Smooth muscle cell (in vitro differentiated cells): ENCODE measurements around the gene SUPT3H. TPM values are rescaled to one million over a fixed set of nuclear protein-coding genes. Genes with fewer than 3 reads are reported as not detected.

Source experiments
- DNase-seq: peaks from one replicate; lab custom pipeline; 2025; ENCODE audit not compliant: unreplicated experiment; lab: John Stamatoyannopoulos, UW
- H2AFZ ChIP-seq: fragments of 200-600 bp; sonication (generic); 2 replicates; pipeline ENCODE4 v1.6.0; 2016; ENCODE audit warnings: antibody characterized with exemption, low read depth, mild to moderate bottlenecking
- H3F3A ChIP-seq: fragments of 200-600 bp; sonication (generic); 2 replicates; pipeline ENCODE4 v1.6.0; 2017; ENCODE audit warnings: antibody characterized with exemption, low read depth
- H3K27ac ChIP-seq: fragments of 200-600 bp; sonication (generic); 2 replicates; pipeline ENCODE4 v1.5.1; 2016; ENCODE audit warnings: low read depth, mild to moderate bottlenecking
- H3K27me3 ChIP-seq: fragments of 200-600 bp; sonication (generic); 2 replicates; pipeline ENCODE4 v1.6.1; 2016; ENCODE audit warnings: low read depth, mild to moderate bottlenecking
- H3K36me3 ChIP-seq: fragments of 200-600 bp; sonication (generic); 2 replicates; pipeline ENCODE4 v1.5.1; 2016; ENCODE audit warnings: low read depth
- H3K4me1 ChIP-seq: fragments of 200-600 bp; sonication (generic); 2 replicates; pipeline ENCODE4 v1.5.1; 2016; ENCODE audit warnings: low read depth
- H3K4me2 ChIP-seq: fragments of 200-600 bp; sonication (generic); 2 replicates; pipeline ENCODE4 v1.6.0; 2016; ENCODE audit warnings: mild to moderate bottlenecking
- H3K4me3 ChIP-seq: fragments of 200-600 bp; sonication (generic); 2 replicates; pipeline ENCODE4 v1.5.1; 2016; ENCODE audit warnings: mild to moderate bottlenecking
- H3K79me2 ChIP-seq: fragments of 200-600 bp; sonication (generic); 2 replicates; pipeline ENCODE4 v1.6.0; 2016; ENCODE audit warnings: low read depth, mild to moderate bottlenecking
- H3K9ac ChIP-seq: fragments of 200-600 bp; sonication (generic); 2 replicates; pipeline ENCODE4 v1.6.0; 2016; ENCODE audit warnings: low read depth
- H3K9me3 ChIP-seq: fragments of 200-600 bp; sonication (generic); replicated peaks from 2 replicates; pipeline ENCODE4 v1.5.1; 2016; ENCODE audit warnings: low read depth
- H4K20me1 ChIP-seq: fragments of 200-600 bp; sonication (generic); 2 replicates; pipeline ENCODE4 v1.6.0; 2016; ENCODE audit warnings: low read depth
- WGBS: methylation state at CpG from one replicate; pipeline ENCODE4 v1.1.7; 2016; ENCODE audit warnings: low lambda C conversion rate; 5-methylcytosine and 5-hydroxymethylcytosine counted together
- polyA plus RNA-seq: library from polyadenylated mRNA; unstranded; fragments of >200 nt; fragmentation: Nextera tagmentation; extraction: Ambion mirVana; gene quantifications from 2 replicates; pipeline ENCODE4 v1.2.1, GENCODE V29; 2016
- total RNA-seq: library from RNA; depleted of rRNA; stranded (reverse); fragments of >200 nt; gene quantifications from 2 replicates; pipeline ENCODE4 v1.2.3, GENCODE V29; 2014
- TF ChIP-seq, protein P1 (sequence below): fragments of 200-600 bp; sonication (generic); IDR thresholded peaks from 2 replicates; pipeline ENCODE4 v1.5.1; 2017; ENCODE audit warnings: borderline replicate concordance, mild to moderate bottlenecking, antibody characterized with exemption; ENCODE audit not compliant: insufficient read depth, poor library complexity, severe bottlenecking

SUPT3H gene
- total and polyA plus RNA-seq, 2 experiments from 2014 or later, result 19.4 to 22.9 TPM

DNA sequence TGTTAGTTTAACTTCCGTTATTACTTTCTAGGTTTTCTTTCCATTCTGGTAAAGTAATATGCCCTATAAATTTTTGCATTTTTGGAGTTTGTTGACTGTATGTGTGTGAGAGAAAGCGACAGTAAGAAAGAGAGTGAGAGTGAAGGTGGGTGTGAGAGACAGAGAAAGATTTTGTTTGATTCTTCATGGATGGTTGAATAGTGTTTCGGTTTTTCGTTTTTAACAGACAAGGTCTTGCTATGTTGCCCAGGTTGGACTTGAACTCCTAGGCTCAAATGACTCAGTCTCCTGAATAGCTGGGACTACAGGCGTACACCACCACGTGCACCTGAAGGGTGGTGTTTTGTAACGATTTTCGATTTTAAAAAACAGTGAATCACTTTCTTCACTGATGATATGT is 378.7 kb downstream of the SUPT3H start:
- H3K27ac ChIP-seq, result no peak overlapping the region
- H3K4me3 ChIP-seq, result no peak overlapping the region
- TF ChIP-seq, protein P1, sequence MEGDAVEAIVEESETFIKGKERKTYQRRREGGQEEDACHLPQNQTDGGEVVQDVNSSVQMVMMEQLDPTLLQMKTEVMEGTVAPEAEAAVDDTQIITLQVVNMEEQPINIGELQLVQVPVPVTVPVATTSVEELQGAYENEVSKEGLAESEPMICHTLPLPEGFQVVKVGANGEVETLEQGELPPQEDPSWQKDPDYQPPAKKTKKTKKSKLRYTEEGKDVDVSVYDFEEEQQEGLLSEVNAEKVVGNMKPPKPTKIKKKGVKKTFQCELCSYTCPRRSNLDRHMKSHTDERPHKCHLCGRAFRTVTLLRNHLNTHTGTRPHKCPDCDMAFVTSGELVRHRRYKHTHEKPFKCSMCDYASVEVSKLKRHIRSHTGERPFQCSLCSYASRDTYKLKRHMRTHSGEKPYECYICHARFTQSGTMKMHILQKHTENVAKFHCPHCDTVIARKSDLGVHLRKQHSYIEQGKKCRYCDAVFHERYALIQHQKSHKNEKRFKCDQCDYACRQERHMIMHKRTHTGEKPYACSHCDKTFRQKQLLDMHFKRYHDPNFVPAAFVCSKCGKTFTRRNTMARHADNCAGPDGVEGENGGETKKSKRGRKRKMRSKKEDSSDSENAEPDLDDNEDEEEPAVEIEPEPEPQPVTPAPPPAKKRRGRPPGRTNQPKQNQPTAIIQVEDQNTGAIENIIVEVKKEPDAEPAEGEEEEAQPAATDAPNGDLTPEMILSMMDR, result no peak
- no peaks in the 10 kb centered on the region for H3K4me1 ChIP-seq
- H2AFZ ChIP-seq, result no peak overlapping the region
- no peaks in the 10 kb centered on the region for H3K36me3 ChIP-seq
- no peak overlapping the region for H3K4me2 ChIP-seq
- no peaks in the 10 kb centered on the region for H3K27me3 ChIP-seq
- H3F3A ChIP-seq, result no peaks in the 10 kb centered on the region
- no peaks in the 10 kb centered on the region for H4K20me1 ChIP-seq
- H3K79me2 ChIP-seq, result no peaks in the 10 kb centered on the region
- no peaks in the 10 kb centered on the region for H3K9me3 ChIP-seq
- H3K9ac ChIP-seq, result no peak overlapping the region
- WGBS, result 96% methylated on average over 8 of the region's 8 CpGs
- DNase-seq, result no peak

DNA sequence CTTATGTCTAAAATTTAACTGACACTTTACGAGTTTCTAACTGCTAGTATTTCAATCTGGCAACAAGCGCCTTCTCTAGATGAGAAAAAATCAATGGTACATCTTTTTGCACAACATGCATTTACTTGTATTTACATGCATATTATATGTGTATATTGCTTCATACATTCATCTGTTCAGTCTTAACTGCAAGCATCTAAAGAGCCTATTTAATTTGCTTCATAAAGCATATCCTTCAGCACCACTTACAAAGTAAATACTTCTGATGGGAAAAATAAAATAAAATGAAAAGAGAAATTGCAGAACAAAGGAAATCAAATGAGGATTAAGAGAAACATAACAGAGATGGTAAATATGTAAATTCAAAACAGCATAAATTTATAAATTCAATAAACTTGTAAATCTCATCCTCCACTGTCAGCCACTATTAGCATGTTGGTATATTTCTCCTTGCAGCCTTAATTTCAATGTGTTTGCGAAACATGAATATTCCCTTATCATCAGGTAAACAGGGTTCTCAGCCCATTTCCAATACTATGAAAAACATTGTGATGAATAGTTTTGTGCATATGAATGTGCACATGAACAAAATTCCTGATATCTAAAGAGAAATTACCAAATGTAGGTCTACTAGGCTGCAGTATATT is 382.1 kb downstream of the SUPT3H start:
- TF ChIP-seq, protein P1, result no peak
- H4K20me1 ChIP-seq, result no peaks in the 10 kb centered on the region

DNA sequence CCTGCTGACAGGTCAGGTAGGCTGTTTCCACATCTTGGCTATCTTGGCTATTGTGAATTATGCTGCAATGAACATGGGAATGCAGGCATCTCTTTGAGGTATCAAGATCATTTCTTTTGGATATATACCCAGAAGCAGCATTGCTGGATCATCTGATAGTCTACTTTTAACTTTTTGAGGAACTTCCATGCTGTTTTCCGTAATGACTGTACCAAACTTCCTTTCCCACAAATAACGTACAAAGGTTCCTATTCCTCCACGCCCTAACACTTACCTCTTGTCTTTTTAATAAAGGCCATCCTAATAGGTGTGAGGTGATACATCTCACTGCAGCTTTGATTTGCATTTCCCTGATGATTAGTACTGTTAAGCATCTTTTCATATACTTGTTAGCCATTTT is 388.3 kb downstream of the SUPT3H start:
- no peak overlapping the region for H3K9ac ChIP-seq
- no peaks in the 10 kb centered on the region for H3K79me2 ChIP-seq
- H4K20me1 ChIP-seq, result no peaks in the 10 kb centered on the region
- H3K36me3 ChIP-seq, result no peaks in the 10 kb centered on the region
- no peak overlapping the region for H3K4me2 ChIP-seq
- no peaks in the 10 kb centered on the region for H3K4me1 ChIP-seq
- no peak for DNase-seq
- no peaks in the 10 kb centered on the region for H3K9me3 ChIP-seq
- no peak overlapping the region for H3K4me3 ChIP-seq
- no peaks in the 10 kb centered on the region for H3K27me3 ChIP-seq
- no peak overlapping the region for H3K27ac ChIP-seq
- TF ChIP-seq, protein P1, result no peak
- H2AFZ ChIP-seq, result no peak overlapping the region
- H3F3A ChIP-seq, result no peaks in the 10 kb centered on the region
- 100% methylated on average over 3 of the region's 3 CpGs for WGBS

More for the DNA sequence above, 382.1 kb downstream of the SUPT3H start:
- Histone ChIP-seq H3K27me3 (no peaks in the 10 kb centered on the region), H3K79me2 (no peaks in the 10 kb centered on the region), H3K9me3 (no peaks in the 10 kb centered on the region), H3K4me1 (no peaks in the 10 kb centered on the region), H2AFZ (no peak overlapping the region), H3K9ac (no peak overlapping the region), H3K4me2 (no peak overlapping the region), H3K27ac (no peak overlapping the region), H3K36me3 (no peaks in the 10 kb centered on the region), H3F3A (no peaks in the 10 kb centered on the region), H3K4me3 (no peak overlapping the region)
- no peak for DNase-seq
- 94% methylated on average over 3 of the region's 3 CpGs for WGBS

DNA sequence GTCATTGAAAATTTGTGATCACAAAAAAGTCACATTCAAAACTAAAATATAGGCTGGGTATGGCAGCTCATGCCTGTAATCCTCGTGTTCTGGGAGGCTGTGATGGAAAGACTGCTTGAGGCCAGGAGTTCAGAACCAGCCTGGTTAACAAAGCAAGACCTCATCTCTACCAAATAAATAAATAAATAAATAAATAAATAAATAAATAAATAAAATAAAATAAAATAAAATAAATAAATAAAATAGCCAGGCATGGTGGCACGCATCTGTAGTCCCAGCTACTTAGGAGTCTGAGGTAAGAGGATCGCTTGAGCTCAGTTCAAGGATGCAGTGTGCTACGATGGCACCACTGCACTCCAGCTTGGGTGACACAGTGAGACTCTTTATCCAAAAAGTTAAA is 392.7 kb downstream of the SUPT3H start:
- TF ChIP-seq, protein P1, result no peak
- no peak for DNase-seq
- Histone ChIP-seq H3K4me2 (no peak overlapping the region), H3K36me3 (no peaks in the 10 kb centered on the region), H3K4me1 (no peaks in the 10 kb centered on the region), H3K27me3 (no peaks in the 10 kb centered on the region), H3K79me2 (no peaks in the 10 kb centered on the region), H3F3A (no peaks in the 10 kb centered on the region), H2AFZ (no peak overlapping the region), H4K20me1 (no peaks in the 10 kb centered on the region), H3K9ac (no peak overlapping the region), H3K9me3 (no peaks in the 10 kb centered on the region), H3K27ac (no peak overlapping the region), H3K4me3 (no peak overlapping the region)
- 97% methylated on average over 4 of the region's 4 CpGs for WGBS
